Gastroesophageal sphincter (tissue), 3 donors: ENCODE measurements around the gene GGPS1.

Experiments used
- CTCF ChIP-seq, 4 experiments: fragments of 200-600 bp in 2 of 4; fragments of 450-650 bp in 2 of 4; sonication (generic) in 1 of 4; IDR thresholded peaks; one replicate each; pipeline ENCODE4 v1.5.1; 2017 to 2019; ENCODE audit warnings: antibody characterized with exemption in 4 of 4, mild to moderate bottlenecking in 2 of 4, moderate library complexity in 2 of 4
- EP300 ChIP-seq: sonication (generic); formaldehyde crosslinking; IDR thresholded peaks from one replicate; pipeline ENCODE4 v1.6.1; 2017; ENCODE audit warnings: antibody characterized with exemption, mild to moderate bottlenecking
- POLR2A ChIP-seq, 2 donors: fragments of 450-650 bp; IDR thresholded peaks; one replicate each; pipeline ENCODE4 v1.6.1; 2017; ENCODE audit warnings: antibody characterized with exemption in 2 of 2, mild to moderate bottlenecking in 2 of 2, moderate library complexity in 1 of 2

GRCh38 chr1:235357485-235358373 lies 29.4 kb downstream of the GGPS1 start:
- TF ChIP-seq EP300: no peak
- TF ChIP-seq POLR2A (IDR thresholded peaks at IDR 0.05): no peak
- no peak for TF ChIP-seq CTCF (IDR thresholded peaks at IDR 0.05)
